HG03442 (cell line): ENCODE results near the gene LAGE3.
"Not testable (repeated sequence)": the region's sequence is repeated elsewhere in the genome, so short reads cannot be mapped to it uniquely, and the experiment has no call there.

Experiments
- ATAC-seq: cut with Tn5 transposase; IDR thresholded peaks from one replicate; pipeline ENCODE4 v1.9.1; 2021; ENCODE audit warnings: mild to moderate bottlenecking, moderate library complexity; ENCODE audit not compliant: unreplicated experiment

The LAGE3 gene

GRCh38 chrX:154502989-154503388 lies 23.9 kb upstream of the LAGE3 start:
- no peak for ATAC-seq

DNA sequence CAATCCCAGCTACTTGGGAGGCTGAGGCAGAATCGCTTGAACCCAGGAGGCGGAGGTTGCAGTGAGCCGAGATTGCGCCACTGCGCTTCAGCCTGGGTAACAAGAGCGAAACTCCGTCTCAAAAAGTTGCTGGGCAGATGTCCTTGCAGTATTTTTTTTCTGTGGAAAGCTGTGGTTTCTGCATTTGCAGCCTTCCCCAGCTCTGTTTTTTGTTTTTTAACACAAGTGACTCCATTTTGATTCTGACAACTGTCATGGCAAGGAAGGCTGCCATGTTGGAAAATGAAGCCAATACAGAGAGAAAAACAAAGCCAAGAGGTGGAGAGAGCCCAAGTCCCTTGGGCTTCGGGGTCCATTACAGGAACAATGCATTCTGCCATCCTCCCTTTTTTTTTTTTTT lies 23.0 kb upstream of the LAGE3 start:
- no peak for ATAC-seq

GRCh38 chrX:154501423-154501822 lies 22.3 kb upstream of the LAGE3 start:
- not testable (repeated sequence) for ATAC-seq

DNA sequence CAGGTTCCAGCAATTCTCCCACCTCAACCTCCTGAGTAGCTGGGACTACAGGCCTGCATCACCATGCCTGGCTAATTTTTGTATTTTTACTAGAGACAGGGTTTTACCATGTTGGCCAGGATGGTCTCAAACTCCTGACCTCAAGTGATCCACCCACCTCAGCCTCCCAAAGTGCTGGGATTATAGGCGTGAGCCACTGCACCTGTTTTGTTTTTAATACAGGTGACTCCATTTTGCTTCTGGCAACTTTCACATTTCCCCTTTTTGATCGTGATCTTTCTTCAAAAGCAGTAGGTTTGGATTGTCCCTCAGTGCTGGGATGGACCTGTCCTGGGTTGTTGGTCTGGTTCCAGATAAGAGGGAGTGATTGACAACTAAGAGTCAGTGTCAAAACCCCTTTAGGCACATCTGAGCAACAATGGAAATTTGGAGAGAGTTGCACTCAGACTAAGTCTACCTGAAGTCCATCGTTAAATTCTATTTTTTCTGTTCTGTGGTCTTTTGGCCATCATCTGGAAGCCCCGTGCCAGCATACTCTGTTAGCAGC lies 17.6 kb upstream of the LAGE3 start:
- not testable (repeated sequence) for ATAC-seq

- ATAC-seq, result no peak
Observed at GRCh38 chrX:154495472-154495922, 16.4 kb upstream of the LAGE3 start.

GRCh38 chrX:154494715-154495114 lies 15.6 kb upstream of the LAGE3 start:
- ATAC-seq, result no peak

DNA sequence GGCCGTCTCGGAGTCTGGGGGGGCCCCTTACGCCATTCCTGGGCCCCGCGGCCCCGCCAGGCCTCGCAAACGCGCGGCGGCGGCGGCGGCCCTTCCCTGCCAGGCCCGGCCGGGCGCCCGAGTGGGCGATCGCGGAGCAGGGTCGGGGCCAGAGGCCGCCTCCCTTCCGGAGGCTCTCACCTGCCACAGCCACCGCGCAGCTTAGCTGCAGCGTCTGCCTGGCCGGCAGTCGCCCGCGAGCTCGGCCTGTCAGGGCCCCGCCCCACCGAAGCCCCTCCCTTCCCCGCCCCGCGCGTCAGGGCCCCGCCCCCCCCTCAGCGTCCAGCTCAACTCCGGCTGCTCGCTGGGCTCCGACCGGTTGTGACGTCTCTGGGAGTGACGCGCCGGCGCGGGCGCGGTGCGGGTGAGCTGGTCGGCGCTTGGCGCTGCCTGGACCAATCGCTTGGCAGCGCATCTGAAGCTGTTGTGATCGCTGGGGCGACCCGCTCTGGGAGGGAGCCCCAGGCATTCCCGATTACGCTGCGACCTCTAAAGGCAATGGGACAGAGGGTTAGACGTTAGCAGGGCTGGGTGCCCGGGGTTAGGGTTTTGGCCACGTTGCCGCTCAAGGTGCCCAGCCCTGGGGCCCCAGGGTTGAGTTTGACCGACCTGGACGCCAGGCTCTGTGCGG lies 11.5 kb upstream of the LAGE3 start, which contains the start of gene SLC10A3:
Gene SLC10A3 (minus strand): TSS at position 216 of the 670 bp plus-strand sequence. CDS start 1,689 bp downstream, outside the sequence.
- ATAC-seq, result peak; percentile 80

GRCh38 chrX:154490021-154490413 lies 10.9 kb upstream of the LAGE3 start:
- ATAC-seq, result peak; percentile 7

GRCh38 chrX:154489182-154489581 lies 10.1 kb upstream of the LAGE3 start:
- ATAC-seq, result no peak

GRCh38 chrX:154488336-154489075 lies 9.4 kb upstream of the LAGE3 start:
- no peak for ATAC-seq

DNA sequence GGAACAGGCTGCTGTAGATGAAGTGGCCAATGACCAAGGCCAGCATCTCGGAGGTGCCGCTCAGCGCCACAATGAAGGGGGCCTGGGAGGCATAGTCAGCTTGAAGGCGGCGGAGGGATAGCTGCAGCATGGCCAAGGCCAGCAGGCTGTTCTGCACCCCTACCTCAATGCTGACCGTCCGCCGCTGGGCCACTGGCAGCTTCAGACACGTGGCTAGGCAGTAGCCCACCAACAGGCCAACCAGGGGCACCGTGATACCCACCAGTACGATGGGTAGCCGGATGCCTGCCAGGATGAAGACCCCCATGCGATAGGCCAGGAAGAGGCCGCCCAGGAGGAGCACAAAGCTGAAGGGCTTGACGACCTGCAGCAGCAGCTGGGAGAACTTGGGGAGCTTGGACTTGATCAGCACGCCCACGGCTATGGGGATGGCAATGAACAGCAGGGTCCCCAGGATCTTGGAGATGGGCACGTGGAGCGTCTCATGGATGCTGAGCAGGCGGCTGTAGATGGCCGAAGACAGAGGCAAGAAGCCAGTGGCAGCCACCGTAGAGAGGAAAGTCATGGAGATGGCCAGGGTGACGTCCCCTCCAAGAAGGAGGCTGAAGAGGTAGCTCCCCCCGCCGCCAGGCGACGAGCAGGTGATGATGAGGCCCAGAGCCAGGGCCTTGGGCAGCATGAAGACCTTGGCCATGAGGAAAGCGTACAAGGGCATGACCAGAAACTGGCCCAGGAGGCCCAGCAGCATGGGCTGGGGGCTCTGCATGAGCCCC lies 8.6 kb upstream of the LAGE3 start:
- ATAC-seq, result no peak

DNA sequence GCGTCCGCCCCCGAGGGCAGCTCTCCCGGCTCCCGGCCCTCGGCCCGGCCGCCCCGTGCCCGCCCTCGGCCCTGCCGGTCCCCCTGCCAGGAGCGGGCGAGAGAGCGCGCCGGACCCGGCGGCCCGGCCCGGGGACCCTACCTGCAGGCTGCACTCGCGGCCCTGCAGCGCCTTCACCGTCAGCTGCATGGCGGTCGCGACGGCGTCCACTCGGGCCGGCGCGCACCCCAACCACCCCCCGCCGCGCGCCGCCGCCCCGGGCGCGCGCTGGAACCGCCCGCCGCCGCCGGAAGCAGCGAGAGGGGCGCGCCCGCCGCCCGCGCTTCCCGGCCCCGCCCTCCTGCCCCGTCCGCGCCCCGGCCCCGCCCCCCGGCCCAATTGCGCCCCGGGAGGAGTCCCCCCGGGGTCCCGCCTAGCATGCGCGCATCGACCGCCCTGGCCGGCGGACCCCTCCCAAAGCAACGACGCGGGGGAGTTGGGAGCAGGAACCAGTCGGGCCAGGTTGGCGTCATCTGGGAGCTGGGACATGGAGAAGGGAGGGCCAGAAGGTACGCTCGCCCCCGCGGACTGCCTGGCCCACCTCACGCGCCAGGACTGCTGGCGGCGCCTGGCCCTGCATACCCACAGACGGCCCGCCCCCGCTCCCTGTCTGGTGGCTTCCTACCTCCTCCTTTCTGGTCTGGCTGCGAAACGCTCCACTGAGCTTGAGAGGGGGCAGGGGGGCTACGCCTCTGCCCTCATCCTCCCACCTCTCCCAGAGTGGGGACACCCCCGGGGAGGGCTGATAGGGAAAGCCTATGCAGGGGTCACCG lies 7.5 kb upstream of the LAGE3 start, which contains the start of gene UBL4A:
Gene UBL4A (minus strand): TSS at position 220 of the 812 bp plus-strand sequence. CDS start 31 bp downstream, at position 189.
- ATAC-seq, result peak; percentile 28

DNA sequence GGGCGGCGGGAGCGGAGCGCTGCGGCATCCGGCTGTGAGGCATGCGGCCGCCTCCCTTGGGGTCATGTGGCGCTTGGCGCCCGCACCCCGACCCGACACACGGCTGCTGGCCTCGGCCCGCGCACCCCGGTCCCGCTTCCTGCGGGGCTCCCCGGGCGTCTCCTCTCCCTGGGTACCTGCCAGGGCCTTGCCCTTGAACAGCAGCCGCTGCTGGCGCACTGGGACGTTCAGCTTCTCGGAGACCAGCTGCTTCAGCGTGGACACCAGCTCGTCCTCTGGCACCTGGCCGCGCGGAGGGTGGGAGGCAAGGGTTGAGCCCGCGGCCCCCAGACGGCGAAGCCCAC lies 6.9 kb upstream of the LAGE3 start:
- ATAC-seq, result peak; percentile 7

GRCh38 chrX:154485150-154486051 lies 6.3 kb upstream of the LAGE3 start:
- ATAC-seq, result no peak

- ATAC-seq, result no peak
Observed at GRCh38 chrX:154484255-154485149, 5.4 kb upstream of the LAGE3 start.

DNA sequence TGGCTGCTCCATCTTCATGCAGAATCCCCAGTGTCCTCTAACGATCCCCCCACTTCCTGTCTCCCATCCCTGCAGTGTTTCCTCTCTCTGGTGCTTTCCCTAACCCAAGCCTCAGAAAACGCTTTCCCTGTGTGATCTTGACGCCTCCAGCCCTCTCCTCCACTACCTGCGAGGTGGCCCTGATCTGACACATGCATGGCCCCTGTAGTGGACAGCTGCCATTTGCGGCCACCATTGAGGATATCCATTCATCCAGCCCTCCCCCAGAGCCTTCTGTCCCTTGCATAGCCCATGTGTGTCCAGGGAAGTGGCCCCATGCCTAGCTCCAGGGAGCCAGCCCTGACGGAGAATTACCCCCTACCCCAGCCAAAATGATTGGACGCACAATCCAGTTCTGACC lies 4.2 kb upstream of the LAGE3 start:
- no peak for ATAC-seq

GRCh38 chrX:154482786-154483185 lies 3.7 kb upstream of the LAGE3 start:
- no peak for ATAC-seq

DNA sequence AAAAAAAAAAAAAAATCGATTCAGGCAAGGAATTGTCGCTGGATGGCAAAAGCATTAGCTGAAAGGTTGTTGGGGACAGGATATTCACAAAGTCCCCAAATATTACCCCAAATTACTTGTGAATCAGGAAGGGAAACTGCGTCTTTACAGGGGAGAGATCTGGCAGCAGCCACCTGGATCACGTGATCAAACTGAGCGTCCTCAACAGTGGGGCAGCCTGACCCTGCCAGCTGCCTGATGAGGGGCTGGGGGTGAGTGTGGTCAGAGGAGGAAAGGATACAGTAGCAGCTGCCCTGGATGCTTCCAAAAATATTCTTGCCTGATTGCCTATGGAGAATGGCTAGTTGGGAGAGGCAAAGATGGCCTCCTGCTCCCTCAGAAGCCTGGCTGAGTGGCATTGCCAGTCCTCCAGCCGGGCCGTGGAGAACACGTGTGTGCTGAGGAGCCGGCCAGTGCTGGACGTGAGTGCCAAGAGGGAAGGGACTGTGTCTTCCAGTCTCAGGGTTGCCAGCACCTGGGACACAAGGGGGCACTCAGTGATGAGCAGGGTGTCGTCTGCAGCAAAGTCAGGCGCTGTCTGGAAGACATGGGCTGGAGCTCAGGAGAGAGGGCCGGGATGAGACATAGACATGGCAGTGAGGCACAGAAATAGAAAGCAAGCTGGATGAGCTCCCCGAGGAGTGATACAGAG lies 3.0 kb upstream of the LAGE3 start:
- ATAC-seq, result no peak
